MG63 (cell line): ENCODE results near the gene MSI2. TPM values are rescaled to one million over a fixed set of nuclear protein-coding genes. Genes with fewer than 3 reads are reported as not detected.

Experiments used
- DNase-seq: peaks from one replicate; pipeline ENCODE4 v3.0.0-alpha.2; 2020
- H3K27me3 ChIP-seq: fragments of 250-450 bp; sonication (Bioruptor Pico); 2 replicates; pipeline ENCODE4 v1.5.1; 2020; ENCODE audit warnings: mild to moderate bottlenecking, moderate library complexity
- H3K36me3 ChIP-seq: fragments of 250-450 bp; sonication (Bioruptor Pico); 2 replicates; pipeline ENCODE4 v1.5.1; 2020; ENCODE audit warnings: mild to moderate bottlenecking, moderate library complexity
- H3K4me3 ChIP-seq: fragments of 250-450 bp; sonication (Bioruptor Pico); 2 replicates; pipeline ENCODE4 v1.5.1; 2020; ENCODE audit warnings: mild to moderate bottlenecking, moderate library complexity
- H3K9me3 ChIP-seq: fragments of 250-450 bp; sonication (Bioruptor Pico); 2 replicates; pipeline ENCODE4 v1.5.1; 2020; ENCODE audit warnings: mild to moderate bottlenecking, moderate library complexity
- total RNA-seq: library from RNA; depleted of rRNA; stranded (reverse); fragments of >200 nt; shearing (Covaris generic); gene quantifications from 2 replicates; pipeline ENCODE4 v1.2.3, GENCODE V29; 2014; ENCODE audit warnings: low replicate concordance

Gene MSI2
- total RNA-seq, 1 experiment from 2014 or later = 2.8 TPM

- Histone ChIP-seq H3K9me3 (no peaks in the 10 kb centered on the region), H3K4me3 (no peak overlapping the region), H3K36me3 (no peaks in the 10 kb centered on the region), H3K27me3 (no peaks in the 10 kb centered on the region)
- DNase-seq = no peak
Observed at GRCh38 chr17:57395721-57396321, 139.5 kb downstream of the MSI2 start.

DNA sequence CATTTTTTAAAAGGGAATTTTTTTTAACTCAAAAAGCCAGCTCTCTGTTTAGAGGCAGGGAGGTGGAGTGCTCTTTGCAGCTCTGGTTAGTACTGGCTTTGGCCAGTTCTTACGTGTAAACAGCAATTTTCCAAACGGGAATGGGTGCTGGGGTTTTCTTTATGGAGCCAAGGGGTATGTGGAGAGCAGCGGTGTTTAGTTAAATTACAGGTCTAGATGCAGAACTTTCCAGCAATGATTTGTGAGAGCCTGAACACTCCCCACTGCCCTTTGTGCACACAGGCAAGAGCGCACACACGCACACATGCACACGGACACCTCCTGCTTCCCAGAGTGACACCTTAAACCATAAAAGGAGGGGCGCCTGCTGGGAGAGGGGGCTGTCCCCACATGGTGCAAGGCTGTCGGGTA is 140.2 kb downstream of the MSI2 start:
- no peaks in the 10 kb centered on the region for H3K9me3 ChIP-seq
- no peaks in the 10 kb centered on the region for H3K27me3 ChIP-seq
- no peak overlapping the region for H3K4me3 ChIP-seq
- no peak for DNase-seq
- H3K36me3 ChIP-seq = no peaks in the 10 kb centered on the region

GRCh38 chr17:57397402-57397801 is 141.1 kb downstream of the MSI2 start:
- H3K9me3 ChIP-seq = no peaks in the 10 kb centered on the region
- H3K36me3 ChIP-seq = no peaks in the 10 kb centered on the region
- no peaks in the 10 kb centered on the region for H3K27me3 ChIP-seq
- no peak for DNase-seq
- no peak overlapping the region for H3K4me3 ChIP-seq

DNA sequence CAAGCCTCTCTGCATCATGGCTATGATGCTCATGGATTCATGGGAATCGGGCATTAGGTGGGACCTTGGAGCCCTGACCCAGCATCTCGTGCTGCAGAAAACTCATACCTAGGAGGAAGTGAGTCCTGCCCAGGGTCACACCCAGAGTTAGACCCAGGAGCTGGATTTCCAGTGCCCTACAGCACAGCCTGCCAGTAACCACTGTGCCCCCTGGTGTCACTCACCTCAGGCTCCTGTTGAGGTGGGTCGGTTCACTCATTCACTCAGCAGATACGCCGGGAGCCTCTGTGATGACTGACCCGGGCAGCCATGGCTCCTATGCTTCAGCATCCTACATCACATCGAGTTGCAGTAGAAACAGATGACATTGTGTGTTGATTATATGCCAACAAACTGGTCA is 143.4 kb downstream of the MSI2 start:
- Histone ChIP-seq H3K9me3 (no peaks in the 10 kb centered on the region), H3K4me3 (no peak overlapping the region), H3K27me3 (no peaks in the 10 kb centered on the region), H3K36me3 (no peaks in the 10 kb centered on the region)
- DNase-seq = no peak

- Histone ChIP-seq H3K4me3 (no peak overlapping the region), H3K27me3 (no peaks in the 10 kb centered on the region), H3K9me3 (no peaks in the 10 kb centered on the region), H3K36me3 (no peaks in the 10 kb centered on the region)
- no peak for DNase-seq
Observed at GRCh38 chr17:57400648-57401047, 144.3 kb downstream of the MSI2 start.

- Histone ChIP-seq H3K27me3 (no peaks in the 10 kb centered on the region), H3K9me3 (no peaks in the 10 kb centered on the region), H3K4me3 (no peak overlapping the region), H3K36me3 (no peaks in the 10 kb centered on the region)
- DNase-seq = no peak
Observed at GRCh38 chr17:57401556-57402488, 145.5 kb downstream of the MSI2 start.

GRCh38 chr17:57402681-57403180 is 146.4 kb downstream of the MSI2 start:
- Histone ChIP-seq H3K4me3 (no peak overlapping the region), H3K9me3 (no peaks in the 10 kb centered on the region), H3K27me3 (no peaks in the 10 kb centered on the region), H3K36me3 (no peaks in the 10 kb centered on the region)
- no peak for DNase-seq

GRCh38 chr17:57403236-57403635 is 146.9 kb downstream of the MSI2 start:
- H3K9me3 ChIP-seq = no peaks in the 10 kb centered on the region
- no peak for DNase-seq
- no peaks in the 10 kb centered on the region for H3K27me3 ChIP-seq
- H3K36me3 ChIP-seq = no peaks in the 10 kb centered on the region
- no peak overlapping the region for H3K4me3 ChIP-seq

GRCh38 chr17:57404073-57404472 is 147.8 kb downstream of the MSI2 start:
- no peak for DNase-seq
- Histone ChIP-seq H3K9me3 (no peaks in the 10 kb centered on the region), H3K4me3 (no peak overlapping the region), H3K36me3 (no peaks in the 10 kb centered on the region), H3K27me3 (no peaks in the 10 kb centered on the region)

DNA sequence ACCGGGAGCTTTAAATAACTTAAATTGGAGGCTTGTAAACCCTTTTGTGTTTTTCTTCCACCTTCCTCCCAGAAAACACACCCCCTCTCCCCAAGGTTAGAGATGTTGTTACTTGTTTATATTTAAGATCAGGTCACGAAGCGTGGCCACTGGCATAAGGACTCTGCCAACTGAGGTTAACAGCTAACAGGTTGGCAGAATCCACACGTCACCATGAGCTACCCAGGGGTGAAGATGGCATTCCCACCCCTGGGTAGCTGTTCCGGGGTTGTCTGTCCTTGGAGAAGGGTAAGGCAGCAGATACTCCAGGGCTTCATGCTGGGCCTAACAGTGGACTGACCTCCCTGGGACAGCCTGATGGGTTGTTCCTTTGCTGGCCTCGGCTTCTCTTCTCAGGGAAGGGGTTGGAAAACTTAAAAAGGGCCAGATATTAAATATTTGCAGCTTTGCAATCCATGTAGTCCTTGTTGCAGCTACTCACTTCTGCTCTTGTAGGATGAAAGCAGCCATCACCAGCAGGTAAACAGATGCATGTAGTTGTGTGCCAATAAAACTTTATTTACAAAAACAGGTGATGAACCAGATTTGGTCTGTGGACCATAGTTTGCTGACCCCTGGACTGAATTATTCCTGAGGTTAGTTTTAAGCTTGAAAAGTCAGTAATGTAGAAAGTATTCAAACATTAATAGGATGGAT is 148.6 kb downstream of the MSI2 start:
- no peaks in the 10 kb centered on the region for H3K27me3 ChIP-seq
- H3K9me3 ChIP-seq = no peaks in the 10 kb centered on the region
- H3K36me3 ChIP-seq = no peaks in the 10 kb centered on the region
- no peak overlapping the region for H3K4me3 ChIP-seq
- no peak for DNase-seq

- Histone ChIP-seq H3K4me3 (no peak overlapping the region), H3K36me3 (no peaks in the 10 kb centered on the region), H3K27me3 (no peaks in the 10 kb centered on the region), H3K9me3 (no peaks in the 10 kb centered on the region)
- DNase-seq = no peak
Observed at GRCh38 chr17:57405491-57406072, 149.3 kb downstream of the MSI2 start.

DNA sequence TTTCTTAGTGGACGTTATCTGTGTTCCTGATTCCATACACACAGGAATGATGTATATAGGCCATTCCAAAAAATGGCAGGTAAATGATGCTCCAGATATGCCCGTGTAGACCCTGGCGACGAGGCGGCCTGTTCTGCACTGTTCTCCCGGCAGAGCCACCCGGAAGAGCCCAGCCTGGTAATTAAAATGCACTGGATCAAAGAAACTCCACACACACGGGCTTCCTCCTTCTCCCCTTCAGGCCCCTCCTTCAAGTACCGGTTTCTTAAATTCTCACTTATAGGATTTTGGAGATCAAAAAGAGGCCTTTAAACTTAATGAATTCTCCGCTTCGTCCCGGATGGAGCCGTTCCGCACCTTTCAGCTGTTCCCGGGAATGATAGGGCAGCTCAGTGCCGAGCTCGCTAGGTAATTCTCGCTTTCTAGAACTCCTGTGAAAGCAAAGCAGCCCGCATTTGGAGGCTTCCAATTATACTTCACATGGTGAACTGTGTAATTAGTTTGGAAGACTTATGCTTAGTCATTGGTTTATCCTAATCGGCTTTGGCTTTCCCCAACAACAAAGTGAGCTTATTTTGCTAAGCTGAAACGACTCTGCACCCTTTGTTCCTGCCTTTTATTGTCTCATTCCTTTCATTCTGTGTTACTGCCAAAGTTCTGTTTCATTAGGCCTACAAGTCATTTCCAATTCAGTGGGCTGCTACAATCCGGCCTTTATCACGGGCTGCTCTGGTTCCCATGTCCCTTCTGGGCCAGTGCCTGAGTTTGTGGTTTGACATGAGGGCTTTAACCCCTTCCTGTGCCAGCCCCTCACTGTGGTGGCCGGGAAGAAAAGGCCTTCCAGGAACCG is 150.0 kb downstream of the MSI2 start:
- DNase-seq = no peak
- no peak overlapping the region for H3K4me3 ChIP-seq
- H3K36me3 ChIP-seq = no peaks in the 10 kb centered on the region
- H3K9me3 ChIP-seq = no peaks in the 10 kb centered on the region
- H3K27me3 ChIP-seq = no peaks in the 10 kb centered on the region

GRCh38 chr17:57406981-57407286 is 150.6 kb downstream of the MSI2 start:
- Histone ChIP-seq H3K4me3 (no peak overlapping the region), H3K27me3 (no peaks in the 10 kb centered on the region), H3K36me3 (no peaks in the 10 kb centered on the region), H3K9me3 (no peaks in the 10 kb centered on the region)
- DNase-seq = no peak

GRCh38 chr17:57407287-57408070 is 151.2 kb downstream of the MSI2 start:
- DNase-seq = no peak
- no peak overlapping the region for H3K4me3 ChIP-seq
- no peaks in the 10 kb centered on the region for H3K9me3 ChIP-seq
- H3K36me3 ChIP-seq = no peaks in the 10 kb centered on the region
- H3K27me3 ChIP-seq = no peaks in the 10 kb centered on the region

DNA sequence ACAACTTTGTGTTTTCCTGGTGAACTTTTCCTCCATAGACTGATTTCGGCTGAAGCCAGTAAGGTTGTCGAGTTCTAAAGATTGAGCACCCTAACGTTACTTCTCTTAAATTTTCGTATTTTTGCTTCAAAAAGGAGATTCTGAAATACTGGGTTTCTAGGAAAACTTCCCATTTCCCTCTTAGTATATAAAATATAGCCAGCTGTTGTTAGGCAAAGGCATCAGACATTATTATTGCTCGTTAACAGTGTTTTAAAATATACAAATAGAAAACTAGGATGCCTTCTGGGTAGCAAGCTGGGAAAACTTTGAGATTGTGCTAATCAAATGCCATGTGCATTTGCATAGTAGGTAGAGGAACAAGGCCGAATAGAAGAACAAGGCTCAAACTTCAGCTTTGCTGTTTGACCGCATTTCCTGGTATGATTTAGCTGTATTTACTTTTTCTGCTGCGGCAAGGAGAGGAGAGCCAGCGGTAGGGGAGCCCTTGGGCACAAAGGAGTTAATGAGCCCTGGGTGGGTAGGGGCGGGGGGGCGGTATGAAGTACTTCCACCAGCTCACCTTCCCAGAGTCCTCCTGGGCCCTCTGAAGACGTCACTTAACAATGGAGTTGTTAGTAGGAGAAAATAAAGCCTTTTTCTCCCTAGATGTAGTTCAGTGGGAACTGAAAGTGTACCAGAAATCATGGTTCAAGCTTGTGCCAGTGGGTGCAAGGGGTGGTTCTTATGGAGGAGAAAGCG is 151.9 kb downstream of the MSI2 start:
- H3K27me3 ChIP-seq = no peaks in the 10 kb centered on the region
- no peaks in the 10 kb centered on the region for H3K36me3 ChIP-seq
- no peak overlapping the region for H3K4me3 ChIP-seq
- H3K9me3 ChIP-seq = no peaks in the 10 kb centered on the region
- no peak for DNase-seq
